Measurements from ENCODE around the gene ZXDC.

ZXDC gene

GRCh38 chr3:126481808-126482502 is 6.3 kb upstream of the ZXDC start:
- Mint-ChIP-seq H3K36me3 (ENCODE audit: low read depth) (no peaks in the 10 kb centered on the region), H3K9me3 (no peaks in the 10 kb centered on the region), H3K4me3 (no peak overlapping the region), H3K27me3 (ENCODE audit: low read depth) (no peaks in the 10 kb centered on the region), H3K27ac (no peak overlapping the region), H3K4me1 (peaks cover 31% of the 10 kb centered on the region)
- TF ChIP-seq CTCF (IDR thresholded peaks at IDR 0.05; ENCODE audit: unreplicated experiment in 3 of 3) = no peak

DNA sequence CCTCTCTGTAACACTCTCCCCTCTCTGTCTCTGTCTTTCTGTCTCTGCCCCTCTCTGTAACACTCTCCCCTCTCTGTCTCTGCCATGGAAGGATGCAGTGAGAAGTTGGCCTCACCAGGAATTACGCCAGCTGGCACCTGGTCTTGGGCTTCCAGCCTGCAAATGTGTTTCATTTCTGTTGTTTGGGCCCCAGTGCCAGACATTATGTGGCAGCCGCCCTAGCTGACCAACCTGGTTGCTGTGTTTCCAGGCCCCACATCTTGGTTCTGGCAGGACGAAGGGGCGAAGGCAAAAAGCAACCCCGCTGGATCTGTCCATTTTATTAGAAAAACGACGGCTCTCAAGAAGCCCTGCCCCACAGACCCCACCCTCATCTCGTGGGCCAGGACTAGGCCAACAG is 5.2 kb upstream of the ZXDC start:
- H3K4me3 Mint-ChIP-seq = no peak overlapping the region
- no peaks in the 10 kb centered on the region for H3K36me3 Mint-ChIP-seq (ENCODE audit: low read depth)
- TF ChIP-seq CTCF (IDR thresholded peaks at IDR 0.05; ENCODE audit: unreplicated experiment in 3 of 3) = no peak
- H3K27me3 Mint-ChIP-seq (ENCODE audit: low read depth) = no peaks in the 10 kb centered on the region
- no peaks in the 10 kb centered on the region for H3K9me3 Mint-ChIP-seq
- H3K4me1 Mint-ChIP-seq = peaks cover 29% of the 10 kb centered on the region
- H3K27ac Mint-ChIP-seq = peak overlapping the region in 2 of 3 experiments; percentile 67 to 82

- Mint-ChIP-seq H3K9me3 (no peaks in the 10 kb centered on the region), H3K4me3 (no peak overlapping the region), H3K36me3 (ENCODE audit: low read depth) (no peaks in the 10 kb centered on the region), H3K27ac (peak overlapping the region in 1 of 3 experiments; percentile 61), H3K27me3 (ENCODE audit: low read depth) (no peaks in the 10 kb centered on the region), H3K4me1 (peaks cover 29% of the 10 kb centered on the region)
- no peak for TF ChIP-seq CTCF (IDR thresholded peaks at IDR 0.05; ENCODE audit: unreplicated experiment in 3 of 3)
These were observed 4.5 kb upstream of the ZXDC start for GRCh38 chr3:126480206-126480605.

DNA sequence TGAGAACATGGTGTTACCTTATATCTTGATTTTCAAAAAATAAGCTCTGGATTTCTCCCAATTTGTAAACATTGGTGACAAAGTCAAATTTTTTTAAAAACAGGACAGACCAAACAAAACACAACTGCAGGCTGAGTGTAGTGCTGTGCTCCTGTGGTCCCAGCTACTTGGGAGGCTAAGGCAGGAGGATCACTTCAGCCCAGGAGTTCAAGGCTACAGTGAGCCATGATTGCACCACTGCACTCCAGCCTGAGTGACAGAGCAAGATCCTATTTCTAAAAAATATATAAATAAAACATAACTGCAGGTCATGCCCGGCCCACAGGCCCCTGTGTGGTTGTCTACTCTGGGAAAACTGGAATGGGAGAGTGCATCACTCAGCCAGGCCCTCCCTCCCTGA is 4.0 kb upstream of the ZXDC start:
- Mint-ChIP-seq H3K27ac (peak overlapping the region in 1 of 3 experiments; percentile 61), H3K36me3 (ENCODE audit: low read depth) (no peaks in the 10 kb centered on the region), H3K9me3 (no peaks in the 10 kb centered on the region), H3K27me3 (ENCODE audit: low read depth) (no peaks in the 10 kb centered on the region), H3K4me3 (no peak overlapping the region), H3K4me1 (peaks cover 30% of the 10 kb centered on the region)
- TF ChIP-seq CTCF (IDR thresholded peaks at IDR 0.05; ENCODE audit: unreplicated experiment in 3 of 3) = no peak

DNA sequence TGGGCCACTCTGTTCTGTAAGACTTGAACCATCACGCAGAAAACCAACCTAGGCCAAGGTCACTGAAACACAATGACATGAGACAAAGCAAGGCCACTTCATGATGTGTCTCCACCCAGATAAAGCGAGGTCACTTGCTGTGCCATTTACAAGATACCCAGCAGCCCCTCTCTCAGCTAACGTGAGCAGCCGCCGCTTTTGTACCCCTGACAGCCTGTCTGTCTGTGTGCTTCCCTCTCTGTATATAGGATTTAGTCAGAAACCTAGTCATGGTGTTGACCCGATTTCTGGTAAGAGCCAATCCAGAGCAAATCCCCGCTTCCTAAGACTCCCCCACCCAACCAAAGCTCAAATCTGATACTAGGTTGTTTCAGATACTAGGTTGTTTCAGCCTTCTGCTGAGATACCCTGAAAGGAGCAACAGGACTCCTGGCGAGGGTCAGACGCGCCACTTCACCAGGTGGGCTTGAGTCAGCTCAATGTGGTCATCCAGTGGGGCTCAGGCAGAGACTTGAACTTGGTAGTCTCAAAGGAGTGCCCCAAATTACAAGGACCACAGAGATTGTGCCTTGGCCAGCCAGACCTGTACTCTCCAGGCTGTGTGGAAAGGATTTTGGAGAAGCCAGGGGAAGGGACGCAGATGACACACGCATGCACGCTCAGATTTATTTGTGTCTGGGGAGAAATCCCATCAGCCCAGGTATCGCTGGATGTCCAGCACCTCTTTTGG is 3.1 kb upstream of the ZXDC start:
- Mint-ChIP-seq H3K27me3 (ENCODE audit: low read depth) (no peaks in the 10 kb centered on the region), H3K27ac (no peak overlapping the region), H3K9me3 (no peaks in the 10 kb centered on the region), H3K36me3 (ENCODE audit: low read depth) (no peaks in the 10 kb centered on the region), H3K4me1 (peaks cover 29% of the 10 kb centered on the region), H3K4me3 (peak overlapping the region in 2 of 3 experiments; percentile 28 to 54)
- TF ChIP-seq CTCF (IDR thresholded peaks at IDR 0.05; ENCODE audit: unreplicated experiment in 3 of 3) = no peak

DNA sequence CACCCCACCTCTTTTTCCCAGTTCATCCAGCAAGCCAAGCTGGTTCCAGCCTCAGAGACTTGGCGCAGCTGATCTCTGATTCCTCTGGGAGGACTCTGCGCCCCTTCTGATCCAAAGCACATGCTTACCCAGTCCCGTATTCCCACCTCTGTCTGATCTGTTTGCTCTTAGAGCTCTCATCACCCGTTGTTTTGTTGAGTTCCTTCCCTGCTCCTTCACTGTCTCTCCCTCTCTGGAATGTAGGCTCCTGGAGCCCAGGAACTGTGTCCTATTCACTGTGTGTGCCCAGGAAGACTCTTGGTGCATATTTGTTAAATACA is 1.3 kb upstream of the ZXDC start:
- TF ChIP-seq CTCF (IDR thresholded peaks at IDR 0.05; ENCODE audit: unreplicated experiment in 3 of 3) = no peak
- Mint-ChIP-seq H3K4me1 (peaks cover 45% of the 10 kb centered on the region), H3K27ac (peak overlapping the region; percentile 73 to 97 (median 87)), H3K9me3 (no peaks in the 10 kb centered on the region), H3K4me3 (peak overlapping the region; percentile 81 to 89 (median 84)), H3K27me3 (ENCODE audit: low read depth) (no peaks in the 10 kb centered on the region), H3K36me3 (ENCODE audit: low read depth) (peaks cover 14% of the 10 kb centered on the region)

Measured in nephron (organoid).